Prostate gland (tissue), 2 donors: ENCODE data around the gene NUBPL.

Source experiments
- CTCF ChIP-seq, 4 experiments: fragments of 200-600 bp in 2 of 4; fragments of 450-650 bp in 2 of 4; sonication (generic) in 2 of 4; IDR thresholded peaks; 1 replicate in 3 of 4; 2 replicates in 1 of 4; pipeline ENCODE4 v1.5.1; 2016 to 2019; ENCODE audit warnings: antibody characterized with exemption in 4 of 4, mild to moderate bottlenecking in 2 of 4, moderate library complexity in 2 of 4
- POLR2AphosphoS5 ChIP-seq: sonication (generic); formaldehyde crosslinking; IDR thresholded peaks from one replicate; pipeline ENCODE4 v1.6.1; 2017; ENCODE audit warnings: antibody characterized with exemption

- TF ChIP-seq CTCF (IDR thresholded peaks at IDR 0.05) (no peak), POLR2AphosphoS5 (no peak)
These were observed 320.5 kb downstream of the NUBPL start for GRCh38 chr14:31881531-31882310.
